ENCODE measurements around the gene DENND1A. TPM values are rescaled to one million over a fixed set of nuclear protein-coding genes. Genes with fewer than 3 reads are reported as not detected.

DENND1A gene
- total and polyA plus RNA-seq, 4 experiments from 2014 or later = 1.4 to 14.2 (median 9.9) TPM

GRCh38 chr9:123528501-123528900 is 401.4 kb downstream of the DENND1A start:
- DNase-seq = no peak
- no peaks in the 10 kb centered on the region for H3K9me3 ChIP-seq (ENCODE audit: control insufficient read depth in 1 of 2, low read length in 2 of 2)
- no peak overlapping the region for H3K27ac Mint-ChIP-seq
- no peak overlapping the region for H3K4me3 Mint-ChIP-seq
- ChIA-PET CTCF (ENCODE audit: partially characterized antibody) (no interaction called here), POLR2A (ENCODE audit: partially characterized antibody) (no interaction called here)
- no peaks in the 10 kb centered on the region for H3K27me3 ChIP-seq (ENCODE audit: insufficient read depth, low read length)
- H3K36me3 Mint-ChIP-seq = peaks cover 14 to 40% of the 10 kb centered on the region in 2 donors
- no peaks in the 10 kb centered on the region for H3K27me3 Mint-ChIP-seq
- peaks cover 0 to 21% (median 12%) of the 10 kb centered on the region in 8 donors for H3K9me3 Mint-ChIP-seq
- H3K27ac ChIP-seq (ENCODE audit: low read depth, low read length) = no peak overlapping the region
- H3K4me3 ChIP-seq (ENCODE audit: low read length in 2 of 2) = no peak overlapping the region
- H3K36me3 ChIP-seq (ENCODE audit: insufficient read depth, low read length) = no peaks in the 10 kb centered on the region
- no peaks in the 10 kb centered on the region for H3K4me1 ChIP-seq (ENCODE audit: insufficient read depth, low read length)
- intact Hi-C loops (cut with micrococcal nuclease) = no loop called here
- H3K4me1 Mint-ChIP-seq = no peaks in the 10 kb centered on the region

GRCh38 chr9:123527981-123528380 is 401.9 kb downstream of the DENND1A start:
- Histone ChIP-seq H3K27me3 (ENCODE audit: insufficient read depth, low read length) (no peaks in the 10 kb centered on the region), H3K4me1 (ENCODE audit: insufficient read depth, low read length) (no peaks in the 10 kb centered on the region), H3K9me3 (ENCODE audit: control insufficient read depth in 1 of 2, low read length in 2 of 2) (no peaks in the 10 kb centered on the region), H3K27ac (ENCODE audit: low read depth, low read length) (no peak overlapping the region), H3K4me3 (ENCODE audit: low read length in 2 of 2) (no peak overlapping the region), H3K36me3 (ENCODE audit: insufficient read depth, low read length) (no peaks in the 10 kb centered on the region)
- ChIA-PET POLR2A (ENCODE audit: partially characterized antibody) (no interaction called here), CTCF (ENCODE audit: partially characterized antibody) (no interaction called here)
- Mint-ChIP-seq H3K27me3 (no peaks in the 10 kb centered on the region), H3K36me3 (peaks cover 12 to 37% of the 10 kb centered on the region in 2 donors), H3K4me1 (no peaks in the 10 kb centered on the region), H3K27ac (no peak overlapping the region), H3K9me3 (peaks cover 0 to 21% (median 12%) of the 10 kb centered on the region in 8 donors), H3K4me3 (no peak overlapping the region)
- intact Hi-C loops (cut with micrococcal nuclease) = no loop called here
- no peak for DNase-seq

- Mint-ChIP-seq H3K36me3 (peaks cover 5 to 19% of the 10 kb centered on the region in 2 donors), H3K4me1 (no peaks in the 10 kb centered on the region), H3K4me3 (no peak overlapping the region), H3K27ac (no peak overlapping the region), H3K9me3 (peaks cover 0 to 14% (median 6%) of the 10 kb centered on the region in 8 donors), H3K27me3 (no peaks in the 10 kb centered on the region)
- no peak for DNase-seq
- Histone ChIP-seq H3K27ac (ENCODE audit: low read depth, low read length) (no peak overlapping the region), H3K4me1 (ENCODE audit: insufficient read depth, low read length) (no peaks in the 10 kb centered on the region), H3K36me3 (ENCODE audit: insufficient read depth, low read length) (no peaks in the 10 kb centered on the region), H3K9me3 (ENCODE audit: control insufficient read depth in 1 of 2, low read length in 2 of 2) (no peaks in the 10 kb centered on the region), H3K4me3 (ENCODE audit: low read length in 2 of 2) (no peak overlapping the region), H3K27me3 (ENCODE audit: insufficient read depth, low read length) (no peaks in the 10 kb centered on the region)
- intact Hi-C loops (cut with micrococcal nuclease) = no loop called here
- POLR2A ChIA-PET (ENCODE audit: partially characterized antibody) = no interaction called here
- CTCF ChIA-PET (ENCODE audit: partially characterized antibody) = no interaction called here
Measured at GRCh38 chr9:123525957-123526356, 404.0 kb downstream of the DENND1A start.

GRCh38 chr9:123525424-123525823 is 404.5 kb downstream of the DENND1A start:
- Mint-ChIP-seq H3K36me3 (peaks cover 5 to 18% of the 10 kb centered on the region in 2 donors), H3K27ac (no peak overlapping the region), H3K4me1 (no peaks in the 10 kb centered on the region), H3K27me3 (no peaks in the 10 kb centered on the region), H3K4me3 (no peak overlapping the region), H3K9me3 (peaks cover 0 to 13% (median 6%) of the 10 kb centered on the region in 8 donors)
- ChIA-PET POLR2A (ENCODE audit: partially characterized antibody) (no interaction called here), CTCF (ENCODE audit: partially characterized antibody) (no interaction called here)
- no peaks in the 10 kb centered on the region for H3K9me3 ChIP-seq (ENCODE audit: control insufficient read depth in 1 of 2, low read length in 2 of 2)
- no peaks in the 10 kb centered on the region for H3K36me3 ChIP-seq (ENCODE audit: insufficient read depth, low read length)
- no peak for DNase-seq
- no peaks in the 10 kb centered on the region for H3K4me1 ChIP-seq (ENCODE audit: insufficient read depth, low read length)
- no peaks in the 10 kb centered on the region for H3K27me3 ChIP-seq (ENCODE audit: insufficient read depth, low read length)
- H3K4me3 ChIP-seq (ENCODE audit: low read length in 2 of 2) = no peak overlapping the region
- intact Hi-C loops (cut with micrococcal nuclease) = no loop called here
- no peak overlapping the region for H3K27ac ChIP-seq (ENCODE audit: low read depth, low read length)

- Mint-ChIP-seq H3K27ac (no peak overlapping the region), H3K9me3 (peaks cover 0 to 7% (median 3%) of the 10 kb centered on the region in 8 donors), H3K36me3 (peaks cover 1 to 14% of the 10 kb centered on the region in 2 donors), H3K4me3 (no peak overlapping the region), H3K4me1 (no peaks in the 10 kb centered on the region), H3K27me3 (no peaks in the 10 kb centered on the region)
- CTCF ChIA-PET (ENCODE audit: partially characterized antibody) = no interaction called here
- no peak overlapping the region for H3K27ac ChIP-seq (ENCODE audit: low read depth, low read length)
- no peaks in the 10 kb centered on the region for H3K27me3 ChIP-seq (ENCODE audit: insufficient read depth, low read length)
- POLR2A ChIA-PET (ENCODE audit: partially characterized antibody) = no interaction called here
- H3K9me3 ChIP-seq (ENCODE audit: control insufficient read depth in 1 of 2, low read length in 2 of 2) = no peaks in the 10 kb centered on the region
- intact Hi-C loops (cut with micrococcal nuclease) = no loop called here
- no peaks in the 10 kb centered on the region for H3K4me1 ChIP-seq (ENCODE audit: insufficient read depth, low read length)
- DNase-seq = no peak
- H3K4me3 ChIP-seq (ENCODE audit: low read length in 2 of 2) = no peak overlapping the region
- H3K36me3 ChIP-seq (ENCODE audit: insufficient read depth, low read length) = no peaks in the 10 kb centered on the region
Measured at GRCh38 chr9:123524866-123525265, 405.1 kb downstream of the DENND1A start.

- Histone ChIP-seq H3K4me1 (ENCODE audit: insufficient read depth, low read length) (no peaks in the 10 kb centered on the region), H3K27me3 (ENCODE audit: insufficient read depth, low read length) (no peaks in the 10 kb centered on the region), H3K4me3 (ENCODE audit: low read length in 2 of 2) (no peak overlapping the region), H3K9me3 (ENCODE audit: control insufficient read depth in 1 of 2, low read length in 2 of 2) (no peaks in the 10 kb centered on the region), H3K36me3 (ENCODE audit: insufficient read depth, low read length) (no peaks in the 10 kb centered on the region), H3K27ac (ENCODE audit: low read depth, low read length) (no peak overlapping the region)
- Mint-ChIP-seq H3K4me1 (no peaks in the 10 kb centered on the region), H3K36me3 (peaks cover 0 to 5% of the 10 kb centered on the region in 2 donors), H3K27me3 (no peaks in the 10 kb centered on the region), H3K27ac (no peak overlapping the region), H3K4me3 (no peak overlapping the region), H3K9me3 (no peaks in the 10 kb centered on the region)
- ChIA-PET POLR2A (ENCODE audit: partially characterized antibody) (no interaction called here), CTCF (ENCODE audit: partially characterized antibody) (no interaction called here)
- no peak for DNase-seq
- intact Hi-C loops (cut with micrococcal nuclease) = no loop called here
Measured at GRCh38 chr9:123523845-123524244, 406.1 kb downstream of the DENND1A start.

GRCh38 chr9:123523001-123523400 is 406.9 kb downstream of the DENND1A start:
- H3K9me3 ChIP-seq (ENCODE audit: control insufficient read depth in 1 of 2, low read length in 2 of 2) = no peaks in the 10 kb centered on the region
- Mint-ChIP-seq H3K9me3 (no peaks in the 10 kb centered on the region), H3K4me3 (no peak overlapping the region), H3K4me1 (no peaks in the 10 kb centered on the region), H3K27me3 (no peaks in the 10 kb centered on the region), H3K27ac (no peak overlapping the region), H3K36me3 (no peaks in the 10 kb centered on the region)
- no peaks in the 10 kb centered on the region for H3K4me1 ChIP-seq (ENCODE audit: insufficient read depth, low read length)
- no peak overlapping the region for H3K4me3 ChIP-seq (ENCODE audit: low read length in 2 of 2)
- H3K27me3 ChIP-seq (ENCODE audit: insufficient read depth, low read length) = no peaks in the 10 kb centered on the region
- ChIA-PET CTCF (ENCODE audit: partially characterized antibody) (interaction anchor here (1.2 kb wide), 1 partner anchor 18 kb away, joined by 3 read pairs; no protein-coding TSS in a partner anchor), POLR2A (ENCODE audit: partially characterized antibody) (no interaction called here)
- no peaks in the 10 kb centered on the region for H3K36me3 ChIP-seq (ENCODE audit: insufficient read depth, low read length)
- intact Hi-C loops (cut with micrococcal nuclease) = no loop called here
- no peak for DNase-seq
- H3K27ac ChIP-seq (ENCODE audit: low read depth, low read length) = no peak overlapping the region

GRCh38 chr9:123522251-123522650 is 407.7 kb downstream of the DENND1A start:
- Mint-ChIP-seq H3K36me3 (no peaks in the 10 kb centered on the region), H3K9me3 (no peaks in the 10 kb centered on the region), H3K4me3 (no peak overlapping the region), H3K27me3 (no peaks in the 10 kb centered on the region), H3K27ac (no peak overlapping the region), H3K4me1 (no peaks in the 10 kb centered on the region)
- ChIA-PET CTCF (ENCODE audit: partially characterized antibody) (interaction anchor here (1.2 kb wide), 1 partner anchor 19 kb away, joined by 3 read pairs; no protein-coding TSS in a partner anchor), POLR2A (ENCODE audit: partially characterized antibody) (no interaction called here)
- H3K27me3 ChIP-seq (ENCODE audit: insufficient read depth, low read length) = no peaks in the 10 kb centered on the region
- intact Hi-C loops (cut with micrococcal nuclease) = no loop called here
- H3K4me3 ChIP-seq (ENCODE audit: low read length in 2 of 2) = no peak overlapping the region
- no peaks in the 10 kb centered on the region for H3K9me3 ChIP-seq (ENCODE audit: control insufficient read depth in 1 of 2, low read length in 2 of 2)
- no peaks in the 10 kb centered on the region for H3K4me1 ChIP-seq (ENCODE audit: insufficient read depth, low read length)
- no peak overlapping the region for H3K27ac ChIP-seq (ENCODE audit: low read depth, low read length)
- no peak for DNase-seq
- H3K36me3 ChIP-seq (ENCODE audit: insufficient read depth, low read length) = no peaks in the 10 kb centered on the region
